HT1080 (cell line): ENCODE measurements around the gene INO80D. TPM values are rescaled to one million over a fixed set of nuclear protein-coding genes. Genes with fewer than 3 reads are reported as not detected.
"Not testable (repeated sequence)": the region's sequence is repeated elsewhere in the genome, so short reads cannot be mapped to it uniquely, and the experiment has no call there.

Experiments used
- DNase-seq: peaks from one replicate; pipeline ENCODE4 v3.0.0-alpha.2; 2015; ENCODE audit warnings: low read depth
- total RNA-seq: library from RNA; depleted of rRNA; stranded (reverse); fragments of >200 nt; shearing (Covaris generic); gene quantifications from 2 replicates; pipeline ENCODE4 v1.2.3, GENCODE V29; 2014

The INO80D gene
- total RNA-seq, 1 experiment from 2014 or later, result 5.3 TPM

DNA sequence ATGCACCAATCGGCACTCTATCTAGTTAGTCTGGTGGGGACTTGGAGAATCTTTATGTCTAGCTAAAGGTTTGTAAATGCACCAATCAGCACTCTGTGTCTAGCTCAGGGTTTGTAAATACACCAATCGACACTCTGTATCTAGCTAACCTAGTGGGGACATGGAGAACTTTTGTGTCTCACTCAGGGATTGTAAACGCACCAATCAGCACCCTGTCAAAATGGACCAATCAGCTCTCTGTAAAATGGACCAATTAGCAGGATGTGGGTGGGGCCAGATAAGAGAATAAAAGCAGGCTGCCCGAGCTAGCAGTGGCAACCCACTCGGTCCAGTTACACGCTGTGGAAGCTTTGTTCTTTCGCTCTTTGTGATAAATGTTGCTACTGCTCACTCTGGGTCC, 108.3 kb downstream of the INO80D start:
- not testable (repeated sequence) for DNase-seq

DNA sequence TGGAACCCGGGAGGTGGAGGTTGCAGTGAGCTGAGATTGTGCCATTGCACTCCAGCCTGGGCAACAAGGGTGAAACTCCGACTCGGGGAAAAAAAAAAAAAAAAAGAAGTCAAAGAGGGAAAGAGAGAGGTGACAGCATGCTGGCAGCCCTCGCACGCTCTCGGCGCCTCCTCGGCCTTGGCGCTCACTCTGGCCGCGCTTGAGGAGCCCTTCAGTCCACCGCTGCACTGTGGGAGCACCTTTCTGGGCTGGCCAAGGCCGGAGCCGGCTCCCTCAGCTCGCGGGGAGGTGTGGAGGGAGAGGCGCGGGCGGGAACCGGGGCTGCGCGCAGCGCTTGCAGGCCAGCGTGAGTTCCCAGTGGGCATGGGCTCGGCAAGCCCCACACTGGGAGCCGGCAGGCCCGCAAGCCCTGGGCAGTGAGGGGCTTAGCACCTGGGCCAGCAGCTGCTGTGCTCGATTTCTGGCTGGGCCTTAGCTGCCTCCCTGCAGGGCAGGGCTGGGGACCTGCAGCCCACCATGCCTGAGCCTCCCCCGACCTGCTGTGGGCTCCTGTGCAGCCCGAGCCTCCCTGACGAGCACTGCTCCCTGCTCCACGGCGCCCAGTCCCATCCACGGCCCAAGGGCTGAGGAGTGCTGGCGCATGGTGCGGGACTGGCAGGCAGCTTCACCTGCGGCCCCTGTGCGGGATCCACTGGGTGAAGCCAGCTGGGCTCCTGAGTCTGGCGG, 108.9 kb downstream of the INO80D start:
- not testable (repeated sequence) for DNase-seq

DNA sequence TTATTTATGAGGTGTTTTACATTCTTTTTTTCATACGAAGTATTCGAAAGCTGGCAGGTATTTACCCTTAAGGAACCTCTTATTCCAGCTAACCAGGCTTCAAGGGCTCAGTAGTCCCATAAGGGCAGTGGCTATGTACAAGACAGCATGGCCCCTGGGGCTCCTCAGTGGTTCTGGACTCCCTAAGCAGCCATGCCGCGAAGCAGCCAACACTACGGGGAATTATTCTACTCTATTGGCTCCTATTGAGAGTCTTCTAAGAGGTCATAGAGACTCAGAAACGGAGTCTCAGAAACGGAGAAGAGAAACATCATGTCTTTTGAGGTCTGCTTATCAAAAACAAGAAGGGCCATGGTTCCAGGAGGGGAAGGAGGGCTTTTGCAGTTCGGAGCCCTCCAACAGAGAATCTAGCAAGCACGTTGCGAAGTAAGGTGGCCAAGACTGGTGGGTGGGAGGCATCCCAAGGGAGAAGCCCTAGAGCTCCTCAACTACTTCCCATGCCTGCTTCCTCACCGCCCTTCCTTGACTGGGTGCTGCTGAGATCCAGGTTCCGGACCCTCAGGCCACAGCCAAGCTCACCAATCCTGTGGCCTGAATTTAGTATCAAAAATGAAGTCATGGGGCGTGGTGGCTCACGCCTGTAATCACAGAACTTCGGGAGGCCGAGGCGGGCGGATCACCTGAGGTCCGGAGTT, 109.7 kb downstream of the INO80D start:
- DNase-seq, result no peak

DNA sequence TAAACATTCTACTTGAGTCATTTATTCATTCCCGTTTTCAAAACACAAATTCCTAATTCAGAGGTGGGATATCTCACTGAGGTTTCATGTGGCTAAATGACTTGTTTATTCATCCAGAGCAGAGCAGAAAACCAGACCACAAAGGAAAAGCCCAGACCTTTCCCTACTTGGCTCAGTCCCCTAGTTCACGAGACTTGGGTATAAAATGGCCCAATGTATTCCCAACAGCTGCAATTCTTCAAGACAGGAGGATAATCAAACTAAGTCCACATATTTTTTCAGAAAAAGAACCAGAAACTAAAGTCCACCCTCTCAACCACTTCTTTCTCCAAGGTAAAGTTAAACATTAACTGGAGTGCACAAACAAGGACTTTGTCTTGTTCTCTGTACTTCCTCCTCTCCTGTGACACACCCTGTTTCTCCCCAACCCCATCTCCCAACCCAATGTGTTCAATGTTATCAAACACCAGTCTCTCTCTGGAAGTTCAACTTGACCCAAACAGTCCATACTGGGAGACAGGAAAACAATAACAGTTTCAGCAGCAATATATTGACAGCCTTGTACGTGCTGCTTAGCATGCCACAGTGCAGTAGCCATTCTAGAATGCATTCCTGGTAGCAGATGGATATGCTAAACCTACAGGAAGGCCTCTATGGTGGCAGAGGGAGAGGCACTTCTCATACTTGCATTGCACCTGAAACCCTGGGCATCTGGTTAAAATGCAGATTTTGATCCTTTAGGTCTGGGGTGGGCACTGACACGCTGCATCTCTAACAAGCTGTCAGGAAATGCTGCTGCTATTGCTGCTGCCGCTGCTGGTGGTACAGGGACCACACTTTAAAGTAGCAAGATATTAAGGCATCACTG, 110.7 kb downstream of the INO80D start:
- no peak for DNase-seq

DNA sequence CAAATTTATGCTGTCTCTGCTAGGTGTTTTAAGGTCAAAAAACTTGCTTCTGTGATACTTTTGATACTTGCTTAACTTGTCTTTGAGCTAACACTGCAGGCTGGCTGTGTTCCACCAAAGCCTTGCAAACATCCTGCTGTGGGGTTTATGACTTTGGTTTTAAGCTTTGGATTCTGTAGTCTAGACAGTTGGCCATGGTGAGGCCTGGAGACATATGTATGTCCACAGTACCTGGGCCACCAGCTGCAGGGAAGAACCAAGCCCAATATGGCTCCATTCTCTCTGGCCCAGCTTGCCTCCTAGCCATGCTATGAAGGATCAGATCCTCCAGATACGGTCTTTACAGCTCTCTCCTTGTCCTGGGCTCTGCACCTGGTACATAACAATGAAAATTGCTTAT, 113.9 kb downstream of the INO80D start:
- DNase-seq, result no peak

DNA sequence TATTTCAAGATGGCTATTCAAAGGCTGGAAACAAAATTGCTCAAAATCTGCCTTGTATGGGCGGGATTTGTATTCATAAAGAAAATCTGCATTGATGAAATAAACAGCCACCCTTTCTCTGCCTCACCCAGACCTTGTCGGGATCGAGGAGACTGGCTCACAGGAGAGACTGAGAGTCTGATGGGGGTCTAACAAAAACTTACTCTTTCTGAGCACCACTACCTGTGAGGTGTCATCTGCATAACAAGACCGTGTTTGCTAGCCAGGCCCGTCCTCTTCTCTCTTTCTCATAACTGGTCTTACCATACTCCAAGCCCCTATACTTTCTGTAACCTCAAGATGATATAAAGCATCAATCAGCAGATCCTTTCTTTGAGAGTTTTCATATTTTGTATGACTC, 115.6 kb downstream of the INO80D start:
- no peak for DNase-seq

DNA sequence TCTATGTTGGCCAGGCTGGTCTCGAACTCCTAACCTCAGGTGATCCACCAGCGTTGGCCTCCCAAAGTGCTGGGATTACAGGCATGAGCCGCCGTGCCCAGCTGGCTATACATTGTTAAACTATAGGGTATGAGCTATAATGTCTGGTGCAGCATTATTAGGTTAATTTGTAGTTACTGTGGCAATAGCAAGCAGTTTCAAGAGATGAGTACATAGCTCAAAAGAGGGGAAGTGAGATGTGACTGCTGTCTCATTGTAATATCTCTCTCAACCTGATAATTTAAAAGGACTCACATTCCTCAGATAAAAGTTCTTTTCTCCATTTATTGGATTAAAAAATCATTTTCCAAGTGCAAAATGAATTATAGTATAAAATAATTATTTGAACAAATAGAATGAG, 116.4 kb downstream of the INO80D start:
- no peak for DNase-seq

DNA sequence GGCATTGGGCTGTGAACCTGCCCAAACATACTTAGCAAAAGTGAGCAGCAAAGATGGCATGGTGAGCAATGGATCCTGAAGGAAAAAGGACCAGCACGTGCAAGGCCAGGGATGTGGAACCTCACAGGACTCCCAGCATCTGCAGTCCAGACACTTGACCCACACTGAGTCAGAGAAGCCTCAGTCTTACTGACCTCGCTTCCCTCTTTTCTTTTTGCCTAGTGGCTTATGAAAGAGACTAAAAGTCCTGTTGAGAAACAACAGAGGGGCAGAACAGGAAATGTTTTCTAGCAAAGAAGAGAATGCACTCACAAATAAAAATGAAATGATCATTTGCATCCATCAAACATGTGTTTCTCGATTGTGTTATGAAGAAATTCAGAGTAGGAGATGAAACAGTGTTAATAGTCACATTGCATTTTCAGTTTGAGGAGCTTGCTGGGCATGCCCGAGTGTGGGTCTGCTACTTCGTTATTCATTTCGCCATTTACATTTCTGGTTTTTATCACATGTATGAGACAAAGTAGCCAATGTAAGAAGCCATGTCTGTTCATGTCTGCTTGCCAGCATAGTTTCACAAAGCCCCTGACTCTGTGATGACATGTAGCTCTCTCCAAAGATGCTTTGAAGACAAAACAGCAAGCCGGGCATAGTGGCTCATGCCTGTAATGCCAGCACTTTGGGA, 118.4 kb downstream of the INO80D start:
- peak; percentile 38 for DNase-seq

DNA sequence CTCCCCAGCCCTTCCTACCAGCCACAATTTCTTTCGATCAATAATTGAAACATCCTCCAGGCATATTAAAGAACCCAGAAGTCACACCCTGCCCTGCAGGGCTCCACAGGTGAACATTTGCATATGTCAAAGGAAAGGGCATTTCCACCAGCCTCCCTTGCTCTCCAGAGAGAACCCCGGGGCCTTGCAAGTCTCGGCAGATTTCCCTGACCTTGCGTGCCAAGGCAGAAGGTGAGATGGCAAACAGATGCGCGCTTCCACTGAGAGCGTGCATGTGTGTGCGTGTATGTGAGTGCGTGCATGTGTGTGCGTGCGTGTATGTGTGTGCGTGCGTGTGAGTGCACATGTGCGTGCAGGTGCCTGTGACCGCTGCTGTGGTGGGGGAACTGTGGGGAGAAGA, 120.3 kb downstream of the INO80D start:
- no peak for DNase-seq

DNA sequence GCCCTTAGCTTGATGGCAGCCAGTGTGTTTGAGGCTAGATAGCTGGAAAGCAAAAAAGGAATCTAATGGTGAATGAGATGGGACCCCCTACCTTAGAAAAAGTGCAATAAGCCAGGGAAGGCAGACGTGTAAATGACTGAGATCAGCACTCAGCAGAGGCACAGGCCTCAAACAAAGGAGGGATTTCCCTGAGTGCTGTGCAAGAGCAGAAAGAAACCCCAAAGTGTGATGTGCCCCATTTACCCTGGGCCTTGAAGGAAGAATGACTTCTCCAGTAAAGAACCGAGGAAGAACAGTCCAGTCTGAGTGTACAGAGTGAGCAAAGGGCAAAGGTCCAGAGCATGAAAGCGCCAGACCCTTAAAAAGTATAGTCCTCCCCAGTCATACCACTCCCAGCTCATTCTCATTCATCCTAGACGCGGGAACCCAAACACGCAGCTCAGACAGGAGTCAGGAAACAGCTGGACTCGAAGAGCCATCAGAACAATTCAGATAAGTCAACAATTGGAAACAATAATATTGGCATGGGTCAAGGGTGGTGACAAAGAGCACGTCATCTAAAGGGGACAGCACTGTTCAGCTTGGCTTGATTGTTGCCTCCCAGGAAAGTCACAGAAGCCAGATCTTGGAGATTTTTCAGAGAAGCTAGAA, 121.7 kb downstream of the INO80D start:
- no peak for DNase-seq

DNA sequence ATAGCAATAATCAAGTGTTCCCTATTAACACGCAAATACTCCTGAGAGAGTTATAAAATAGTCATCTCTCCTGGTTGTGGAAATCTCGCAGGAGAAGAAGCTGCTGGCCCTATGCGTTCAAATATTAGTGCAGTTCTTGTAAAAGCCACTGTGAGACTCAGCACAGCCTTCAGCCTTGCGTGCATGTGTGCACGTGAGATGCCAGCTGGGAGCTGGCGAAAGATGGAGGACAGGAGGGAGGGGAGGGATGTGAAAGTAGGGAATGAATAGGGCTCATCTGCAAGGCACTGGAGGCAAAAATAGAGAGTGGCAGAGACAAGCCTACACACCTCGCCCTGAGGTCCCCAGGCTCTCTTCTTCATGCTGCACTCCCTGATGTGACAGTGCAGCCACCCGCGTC, 126.5 kb downstream of the INO80D start:
- DNase-seq, result no peak

DNA sequence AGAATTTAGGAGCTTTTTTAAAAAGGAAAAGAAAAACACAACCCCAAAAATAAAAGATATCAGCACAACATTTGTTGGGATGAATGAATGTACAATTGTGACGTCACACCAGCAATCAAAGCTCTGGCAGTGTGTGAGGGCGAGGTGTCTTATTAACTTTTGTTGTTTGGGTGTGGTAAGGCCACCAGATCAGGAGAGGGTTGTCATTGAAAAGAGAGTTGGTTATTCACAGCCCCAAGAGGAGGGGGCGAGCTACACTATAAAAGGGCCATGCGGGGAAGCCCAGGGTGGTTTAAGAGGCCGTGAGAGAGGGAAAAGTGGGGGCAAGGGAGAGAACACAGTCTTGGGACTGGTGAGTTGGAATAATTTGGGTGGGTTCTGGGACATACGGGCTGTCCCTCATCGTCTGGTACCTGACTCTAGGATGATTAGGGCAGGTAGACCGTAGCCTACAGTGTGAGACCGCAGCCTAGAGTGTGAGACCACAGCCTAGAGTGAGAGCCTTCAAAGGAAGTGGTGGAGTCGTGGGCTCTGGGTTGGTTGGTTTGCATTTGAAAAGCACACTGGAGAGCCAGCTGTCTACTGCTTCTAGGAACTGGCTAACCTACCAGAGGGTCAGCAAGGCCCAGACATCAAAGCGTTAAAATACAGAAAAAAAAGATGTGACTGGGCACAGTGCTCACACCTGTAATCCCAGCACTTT, 128.4 kb downstream of the INO80D start:
- DNase-seq, result no peak

DNA sequence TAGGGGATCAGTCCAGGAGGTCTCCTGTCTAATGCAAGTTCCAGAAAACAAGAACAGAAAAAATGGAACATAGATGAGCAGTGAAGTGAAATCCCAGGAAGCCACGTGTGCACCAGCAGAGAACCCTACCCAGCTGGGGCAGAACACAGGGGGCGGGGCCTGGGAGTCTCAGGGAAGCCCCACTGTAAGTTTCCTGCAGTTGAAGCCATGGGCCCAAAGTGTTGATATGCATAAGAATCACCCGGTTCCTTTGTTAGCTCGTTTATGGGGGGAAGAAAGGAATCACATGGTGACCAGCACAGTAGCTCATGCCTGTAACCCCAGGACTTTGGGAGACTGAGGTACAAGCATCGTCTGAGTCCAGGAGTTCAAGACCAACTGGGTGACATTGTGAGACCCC, 131.3 kb downstream of the INO80D start:
- DNase-seq, result no peak

DNA sequence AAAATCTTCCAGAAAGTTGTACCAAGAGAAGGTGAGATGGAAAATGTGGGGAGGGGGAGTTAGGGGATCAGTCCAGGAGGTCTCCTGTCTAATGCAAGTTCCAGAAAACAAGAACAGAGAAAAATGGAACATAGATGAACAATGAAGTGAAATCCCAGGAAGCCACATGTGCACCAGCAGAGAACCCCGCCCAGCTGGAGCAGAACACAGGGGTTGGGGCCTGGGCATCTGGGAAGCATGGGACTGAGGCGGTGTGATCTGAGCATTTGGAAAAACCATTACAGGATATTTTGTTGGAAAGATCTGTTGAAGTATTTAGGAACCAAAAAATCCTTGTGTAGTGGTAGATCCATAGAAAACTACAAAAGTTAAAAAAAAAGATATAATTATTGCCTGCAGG, 133.7 kb downstream of the INO80D start:
- DNase-seq, result no peak

DNA sequence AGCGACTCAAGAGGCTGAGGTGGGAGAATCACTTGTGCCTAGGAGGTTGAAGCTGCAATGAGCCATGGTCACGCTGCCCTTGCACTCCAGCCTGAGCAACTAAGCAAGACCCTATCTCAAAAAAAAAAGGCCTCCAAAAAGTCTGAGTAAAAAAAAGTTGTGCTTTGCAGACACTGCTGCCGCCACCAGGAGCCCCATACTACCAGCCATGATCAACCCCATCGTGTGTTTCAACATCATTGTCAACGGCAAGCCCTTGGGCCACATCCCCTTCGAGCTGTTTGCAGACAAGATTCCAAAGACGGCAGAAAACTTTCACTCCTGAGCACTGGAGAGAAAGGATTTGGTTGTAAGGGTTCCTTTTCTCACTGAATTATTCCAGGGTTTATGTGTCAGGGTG, 137.1 kb downstream of the INO80D start:
- no peak for DNase-seq

DNA sequence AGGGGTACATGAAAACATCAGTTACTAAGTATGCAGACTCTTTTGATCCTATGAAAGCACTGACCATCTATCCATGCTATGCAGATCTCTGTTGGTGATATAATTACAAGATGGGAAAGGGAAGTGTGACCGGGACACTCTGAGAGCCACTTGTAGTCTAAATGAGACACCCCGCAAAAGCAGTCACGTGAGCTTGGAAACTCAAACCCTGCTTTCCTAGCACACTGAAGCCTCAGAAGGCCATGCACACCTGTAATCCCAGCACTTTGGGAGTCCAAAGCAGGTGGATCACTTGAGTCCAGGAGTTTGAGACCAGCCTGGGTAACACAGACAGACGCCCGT, 137.5 kb downstream of the INO80D start:
- DNase-seq, result no peak

DNA sequence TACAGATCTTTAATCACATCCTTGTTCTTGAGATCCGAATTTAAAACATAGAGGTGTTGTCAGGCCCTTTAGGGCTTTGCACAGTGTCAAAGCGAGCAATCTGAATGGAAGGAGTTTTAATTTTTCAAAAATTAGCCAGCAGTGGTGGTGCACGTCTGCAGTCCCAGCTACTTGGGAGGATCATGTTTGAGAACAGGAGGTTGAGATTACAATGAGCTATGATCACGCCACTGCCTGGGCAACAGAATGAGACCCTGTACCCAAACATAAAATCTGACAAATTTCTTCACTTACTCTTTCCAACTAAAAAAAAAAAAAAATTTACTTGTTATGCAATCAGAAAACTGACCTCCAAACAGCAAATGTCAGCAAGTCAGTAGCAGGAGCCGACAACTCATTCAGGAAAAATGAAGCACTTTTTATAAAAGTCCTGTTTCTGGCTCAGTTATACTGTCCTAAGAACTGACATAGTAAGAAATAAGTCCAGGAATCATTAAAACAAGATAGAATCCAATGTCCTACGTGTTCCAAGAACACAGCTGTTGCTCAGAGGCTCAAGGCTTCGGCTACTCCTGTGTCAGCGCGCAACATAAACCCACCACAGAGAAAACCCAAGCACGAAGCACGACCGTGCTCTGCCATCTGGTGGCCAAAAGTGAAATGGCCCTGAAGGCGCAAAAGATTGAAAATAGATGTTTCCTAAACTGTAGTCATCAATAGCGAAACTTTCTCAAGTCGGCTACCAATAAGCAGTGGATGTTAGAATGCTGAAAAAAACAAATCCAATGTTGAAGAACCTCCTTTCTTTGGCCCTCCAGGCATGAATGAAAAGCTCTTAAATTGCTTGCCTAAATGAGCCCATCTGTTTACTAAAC, 138.1 kb downstream of the INO80D start:
- DNase-seq, result peak; percentile 67

DNA sequence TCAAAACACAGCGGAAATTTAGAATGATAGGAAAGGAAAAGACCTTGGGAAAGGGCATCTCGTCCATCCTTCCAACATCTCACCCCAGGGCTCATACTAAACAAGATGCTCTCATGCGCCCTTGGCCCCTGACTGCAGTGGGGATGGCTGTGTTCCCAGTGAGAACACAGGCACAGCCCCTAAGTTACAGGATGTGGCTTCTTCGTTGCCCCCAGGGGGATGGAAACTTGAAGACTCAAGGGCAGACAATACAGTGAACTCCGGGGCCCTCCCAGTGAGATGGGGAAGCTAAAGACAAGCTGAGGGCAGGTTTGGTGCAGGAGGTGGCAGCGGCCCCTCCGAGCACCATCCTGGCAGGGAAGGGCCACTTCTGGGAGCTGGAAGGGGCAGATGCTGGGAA, 139.7 kb downstream of the INO80D start:
- no peak for DNase-seq
